GM19397 (cell line): Measurements from ENCODE around the gene ARID4B.
"Not testable (repeated sequence)": the region's sequence is repeated elsewhere in the genome, so short reads cannot be mapped to it uniquely, and the experiment has no call there.

ENCODE experiments used
- ATAC-seq: cut with Tn5 transposase; IDR thresholded peaks from one replicate; pipeline ENCODE4 v1.9.1; 2021; ENCODE audit warnings: mild to moderate bottlenecking, moderate library complexity; ENCODE audit not compliant: unreplicated experiment

ARID4B gene

GRCh38 chr1:235330918-235331285 is 2.9 kb upstream of the ARID4B start:
- ATAC-seq: no peak

DNA sequence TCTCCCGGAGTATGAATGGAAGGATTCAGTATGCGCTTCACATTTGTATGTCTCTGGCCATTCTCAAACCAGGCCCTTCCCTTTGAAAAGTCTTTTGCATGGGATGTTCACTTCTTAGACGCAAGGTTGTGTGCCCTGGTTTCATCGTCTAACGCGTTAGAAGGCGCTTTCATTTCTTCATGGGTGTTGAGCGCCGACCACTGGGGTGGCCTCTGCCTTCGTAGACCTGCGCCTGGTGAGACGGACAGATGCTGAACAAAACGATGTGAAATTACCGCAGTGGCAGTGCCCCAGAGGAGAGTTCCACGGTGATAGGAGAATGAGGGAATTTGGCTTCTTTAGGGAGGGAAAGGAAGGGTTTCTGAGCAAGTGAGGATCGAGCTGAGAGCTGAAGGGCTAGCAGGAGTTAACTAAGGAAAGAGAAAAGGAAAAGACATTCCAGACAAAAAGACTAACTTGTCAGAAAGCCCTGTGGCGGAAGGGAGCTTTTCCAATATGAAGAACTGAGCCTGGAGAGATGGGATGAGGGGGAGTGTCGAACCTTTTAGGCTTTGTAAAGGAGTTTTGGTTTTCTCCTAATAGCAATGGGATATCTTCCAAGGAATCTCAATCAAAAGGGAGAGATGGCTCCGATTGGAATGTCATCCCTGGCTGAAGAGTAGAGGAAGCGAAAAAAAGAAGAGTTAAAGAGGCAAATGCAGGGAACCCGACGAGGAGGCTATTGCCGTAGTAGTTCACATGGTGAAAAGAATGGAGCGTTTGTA is 1.3 kb upstream of the ARID4B start:
- ATAC-seq: peak; percentile 26

GRCh38 chr1:235328271-235329138 is 526 bp upstream of the ARID4B start, which contains the start of gene GGPS1:
GGPS1 (plus strand) TSS chr1:235328570; CDS start chr1:235335265, 6,695 bp downstream.
- ATAC-seq: peak; percentile 49

GRCh38 chr1:235326719-235327558 is 1.0 kb downstream of the ARID4B start:
- ATAC-seq: peak; percentile 20

DNA sequence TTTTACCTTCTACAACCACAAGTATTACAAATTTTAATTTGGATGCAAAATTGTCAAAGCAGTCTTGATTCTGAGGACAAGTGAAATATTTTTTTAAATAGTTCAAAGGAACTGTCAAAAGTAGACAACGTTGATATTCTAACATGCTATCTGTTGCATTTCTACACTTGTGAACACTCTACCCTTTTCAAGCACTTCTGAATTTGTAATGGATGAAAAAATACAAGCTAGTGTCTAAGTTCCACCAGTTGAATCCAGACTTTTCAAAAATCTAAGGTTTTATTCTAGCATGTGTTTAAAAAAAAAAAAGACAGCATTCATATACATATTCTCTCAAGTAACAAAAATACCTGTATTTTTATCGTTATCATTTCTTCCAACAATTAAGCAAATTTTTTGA is 2.1 kb downstream of the ARID4B start:
- no peak for ATAC-seq

GRCh38 chr1:235325139-235325538 is 2.8 kb downstream of the ARID4B start:
- ATAC-seq: no peak

DNA sequence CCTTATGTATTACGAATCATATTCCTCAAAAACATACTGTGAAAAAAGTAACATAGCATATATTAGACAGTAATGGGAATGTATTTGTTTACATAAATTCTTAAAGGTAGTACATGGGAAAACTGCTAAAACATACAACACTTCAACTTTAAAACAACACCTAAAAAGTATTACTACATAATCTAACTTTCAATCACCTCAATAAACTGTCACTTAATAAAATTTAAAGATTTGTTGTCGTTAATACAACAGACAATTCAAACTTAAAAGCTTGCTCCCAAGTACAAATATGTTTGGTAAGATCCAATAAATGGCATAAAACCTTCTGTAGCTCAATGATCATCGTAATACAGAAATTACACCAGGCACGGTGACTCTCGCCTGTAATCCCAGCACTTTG is 3.7 kb downstream of the ARID4B start:
- no peak for ATAC-seq

DNA sequence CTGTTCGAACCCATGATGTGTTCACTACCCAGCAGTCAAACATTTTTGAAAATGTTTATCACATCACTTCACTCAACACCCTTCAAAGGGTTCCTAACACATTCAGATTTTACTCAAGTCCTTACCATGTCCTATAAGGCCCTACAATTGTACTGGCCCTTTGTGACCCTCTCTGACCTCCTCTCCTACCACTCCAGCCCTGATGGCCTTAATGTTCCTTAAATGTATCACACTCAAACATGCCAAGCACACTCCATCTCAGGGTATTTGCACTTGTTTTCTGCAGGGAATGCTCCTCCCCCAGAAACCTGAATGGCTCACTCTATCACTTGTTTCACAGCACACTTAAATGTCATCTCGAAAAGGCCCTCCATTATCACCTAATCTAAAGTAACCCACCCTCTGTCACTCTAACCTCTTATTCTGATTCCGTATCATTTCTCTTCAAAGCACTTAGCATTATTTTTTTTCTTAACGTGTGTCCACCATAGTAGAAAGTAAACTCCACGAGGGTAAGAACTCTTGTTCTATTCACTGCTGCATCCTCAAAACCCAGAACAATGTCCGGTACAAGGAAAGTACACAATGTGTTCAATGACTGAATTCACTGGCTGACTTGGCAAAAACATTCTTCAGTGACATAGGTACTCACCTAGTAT is 7.3 kb downstream of the ARID4B start:
- ATAC-seq: no peak

DNA sequence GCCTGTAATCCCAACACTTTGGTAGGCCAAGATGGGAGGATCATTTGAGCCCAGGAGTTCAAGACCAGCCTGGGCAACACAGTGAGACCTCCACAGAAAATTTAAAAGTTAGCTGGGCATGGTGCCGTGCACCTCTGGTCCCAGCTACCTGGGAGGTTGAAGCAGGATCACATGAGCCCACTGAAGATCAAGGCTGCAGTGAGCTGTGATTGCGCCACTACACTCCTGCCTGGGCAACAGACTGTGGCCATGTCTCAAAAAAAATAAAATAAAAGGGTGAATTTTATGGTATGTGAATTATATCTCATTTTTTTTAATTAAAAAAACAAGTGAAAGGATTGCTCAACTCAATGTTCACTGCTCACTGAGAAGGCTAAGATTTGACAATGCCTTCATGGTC is 8.7 kb downstream of the ARID4B start:
- ATAC-seq: no peak

DNA sequence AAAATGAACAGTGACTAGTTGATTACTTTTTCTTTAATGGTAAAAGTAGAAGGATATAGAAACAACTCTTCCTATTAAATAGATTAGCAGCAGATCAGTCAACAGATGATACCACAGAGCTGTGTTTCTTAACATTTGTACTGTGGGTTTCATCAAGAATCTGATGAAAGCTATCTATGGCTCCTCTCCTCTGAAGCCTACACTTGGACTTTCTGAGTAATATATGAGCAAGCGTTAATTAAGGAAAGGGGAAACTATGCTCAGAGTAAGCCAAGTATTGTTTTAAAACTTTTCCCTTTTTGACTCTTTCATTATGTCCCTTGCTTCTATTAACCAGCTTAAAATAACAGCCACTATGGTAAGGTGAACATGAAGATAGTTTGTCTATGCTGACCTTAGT is 10.8 kb downstream of the ARID4B start:
- ATAC-seq: no peak

GRCh38 chr1:235315735-235316134 is 12.2 kb downstream of the ARID4B start:
- no peak for ATAC-seq

DNA sequence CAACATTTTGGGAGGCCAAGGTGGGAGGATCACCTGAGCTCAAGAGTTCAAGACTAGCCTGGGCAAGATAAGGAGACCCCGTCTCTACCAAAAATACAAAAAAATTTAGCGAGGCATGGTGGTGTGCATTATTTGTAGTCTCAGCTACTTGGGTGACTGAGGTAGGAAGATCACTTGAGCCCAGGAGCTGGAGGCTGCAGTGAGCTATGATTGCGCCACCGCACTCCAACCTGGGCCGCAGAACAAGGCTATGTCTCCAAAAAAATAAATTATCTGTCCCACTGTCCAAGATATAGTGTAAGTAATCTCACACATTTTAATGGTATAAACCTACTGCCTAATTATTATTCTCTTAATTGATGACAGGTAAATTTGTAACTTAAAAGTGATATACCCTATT is 12.8 kb downstream of the ARID4B start:
- ATAC-seq: no peak

- no peak for ATAC-seq
Observed at GRCh38 chr1:235313931-235314678, 13.9 kb downstream of the ARID4B start.

DNA sequence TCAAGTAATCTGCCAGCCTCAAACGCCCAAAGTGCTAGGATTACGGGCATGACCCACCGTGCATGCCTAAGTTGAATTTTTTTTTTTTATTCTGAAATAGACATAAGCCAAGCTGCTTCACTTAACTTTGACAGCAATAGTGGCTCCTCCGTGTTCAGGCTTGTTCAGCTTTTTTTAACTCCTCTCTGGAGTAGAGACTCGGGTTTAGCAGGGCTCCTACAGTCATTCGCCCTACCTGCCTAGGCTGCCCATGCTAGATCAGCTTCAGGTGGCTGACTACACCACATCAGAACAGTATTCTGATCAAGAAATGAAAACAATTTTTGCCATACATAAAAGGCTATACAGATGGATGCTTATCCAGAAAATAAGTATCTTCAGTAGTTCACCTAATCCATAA is 14.7 kb downstream of the ARID4B start:
- ATAC-seq: no peak

DNA sequence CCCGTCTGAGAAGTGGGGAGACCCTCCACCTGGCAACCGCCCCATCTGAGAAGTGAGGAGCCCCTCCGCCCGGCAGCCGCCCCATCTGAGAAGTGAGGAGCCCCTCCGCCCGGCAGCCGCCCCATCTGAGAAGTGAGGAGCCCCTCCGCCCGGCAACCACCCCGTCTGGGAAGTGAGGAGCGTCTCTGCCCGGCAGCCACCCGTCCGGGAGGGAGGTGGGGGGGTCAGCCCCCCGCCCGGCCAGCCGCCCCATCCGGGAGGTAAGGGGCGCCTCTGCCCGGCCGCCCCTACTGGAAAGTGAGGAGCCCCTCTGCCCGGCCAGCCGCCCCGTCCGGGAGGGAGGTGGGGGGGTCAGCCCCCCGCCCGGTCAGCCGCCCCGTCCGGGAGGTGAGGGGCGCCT is 18.8 kb downstream of the ARID4B start:
- ATAC-seq: not testable (repeated sequence)

DNA sequence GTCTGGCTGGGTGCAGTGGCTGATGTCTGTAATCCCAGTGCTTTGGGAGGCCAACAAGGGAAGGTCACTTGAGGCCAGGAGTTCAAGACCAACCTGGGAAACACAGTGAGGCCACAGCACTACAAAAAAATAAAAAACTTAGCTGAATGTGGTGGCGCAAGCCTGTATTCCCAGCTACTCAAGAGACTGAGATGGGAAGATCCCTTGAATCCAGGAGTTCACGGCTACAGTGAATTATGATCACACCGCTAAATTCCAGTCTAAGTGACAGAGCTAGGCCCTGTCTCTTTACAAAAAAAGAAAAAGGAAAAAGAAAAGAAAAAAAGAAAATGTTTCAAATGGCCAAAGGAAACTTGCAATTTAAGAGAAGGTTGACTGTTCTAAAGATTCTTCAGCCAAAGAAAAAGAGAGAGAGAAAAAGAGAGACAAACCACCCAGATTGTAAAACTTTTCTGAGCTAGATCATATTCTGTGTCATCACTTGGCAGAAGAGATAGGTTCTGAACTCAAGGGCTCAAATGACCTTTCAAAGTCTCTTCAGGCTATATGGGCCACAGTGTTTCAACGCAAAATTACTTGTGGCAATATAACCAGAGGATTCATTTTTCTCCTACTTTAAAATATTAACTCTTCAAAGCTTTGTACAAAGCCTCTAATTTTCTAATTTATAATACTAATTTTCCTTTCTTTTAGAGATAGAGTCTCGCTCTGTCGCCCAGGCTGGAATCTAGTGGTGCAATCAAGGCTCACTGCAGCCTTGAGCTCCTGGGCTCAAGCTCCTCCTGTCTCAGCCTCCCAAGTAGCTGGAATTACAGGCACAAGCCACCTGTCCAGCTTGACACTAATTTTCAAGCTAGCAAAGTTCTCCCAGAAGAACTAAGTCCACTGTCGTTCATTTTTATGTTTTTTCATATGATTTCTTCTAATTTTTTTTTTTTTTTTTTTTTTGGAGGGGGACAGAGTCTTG is 20.5 kb downstream of the ARID4B start:
- ATAC-seq: no peak

DNA sequence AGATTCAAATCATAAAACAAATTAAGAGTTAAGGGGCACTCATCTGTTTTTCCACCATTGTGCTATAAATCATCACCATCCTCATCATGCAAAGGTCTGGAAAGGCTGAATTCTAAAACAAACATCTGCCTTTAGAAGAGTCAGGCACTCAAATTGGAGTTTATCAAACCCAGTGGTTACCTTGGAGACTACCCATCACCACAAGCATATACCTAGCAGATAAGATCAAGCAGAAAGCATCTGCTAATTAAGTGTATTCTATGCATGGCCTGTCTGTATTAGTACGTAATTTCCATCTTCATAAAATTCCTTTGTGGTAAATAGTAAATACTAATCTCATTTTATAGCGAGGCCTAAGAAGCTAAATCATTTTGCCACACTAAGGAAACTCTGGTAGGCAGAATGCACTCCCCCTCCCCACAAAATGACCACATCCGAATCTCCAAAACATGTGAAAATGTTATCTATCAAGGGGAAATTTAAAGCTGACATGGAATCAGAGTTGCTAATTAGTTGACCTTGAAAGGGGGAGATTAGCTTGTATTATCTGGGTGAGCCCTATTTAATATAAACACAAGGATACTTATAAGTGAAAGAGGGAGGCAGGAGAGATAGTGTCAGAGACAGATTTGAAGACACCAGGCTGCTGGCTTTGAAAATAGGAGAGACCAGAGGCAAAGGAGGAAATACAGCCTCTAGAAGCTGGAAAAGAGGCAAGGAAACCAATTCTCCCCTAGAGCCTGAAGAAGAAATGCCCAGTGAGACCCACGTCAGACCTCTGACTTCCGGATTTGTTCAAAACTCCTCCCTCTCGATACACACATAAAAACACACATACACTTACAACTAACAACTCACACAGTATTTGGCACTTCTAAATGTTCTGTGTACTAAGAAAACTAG is 23.2 kb downstream of the ARID4B start:
- no peak for ATAC-seq

GRCh38 chr1:235302143-235302542 is 25.8 kb downstream of the ARID4B start:
- ATAC-seq: no peak
